Inferior parietal cortex (tissue), 1 donor: ENCODE measurements around the gene ESRRA.
A peak's percentile ranks its signal among the peaks of the same experiment; 100 is the strongest.
"Not testable (repeated sequence)": the region's sequence is repeated elsewhere in the genome, so short reads cannot be mapped to it uniquely, and the experiment has no call there.

Source experiments
- DNase-seq: peaks from one replicate; pipeline ENCODE4 v3.0.0-alpha.2; 2016; ENCODE audit errors: extremely low spot score

Gene ESRRA

GRCh38 chr11:64291752-64292459 lies 13.4 kb upstream of the ESRRA start:
- DNase-seq = no peak

GRCh38 chr11:64292460-64293254 lies 12.7 kb upstream of the ESRRA start:
- no peak for DNase-seq

- no peak for DNase-seq
Measured at GRCh38 chr11:64294774-64295173, 10.6 kb upstream of the ESRRA start.

GRCh38 chr11:64295760-64296159 lies 9.6 kb upstream of the ESRRA start:
- no peak for DNase-seq

GRCh38 chr11:64296236-64296635 lies 9.1 kb upstream of the ESRRA start:
- no peak for DNase-seq

- DNase-seq = no peak
Measured at GRCh38 chr11:64296830-64297698, 8.3 kb upstream of the ESRRA start.

GRCh38 chr11:64297699-64298358 lies 7.5 kb upstream of the ESRRA start:
- no peak for DNase-seq

GRCh38 chr11:64298966-64299846 lies 6.1 kb upstream of the ESRRA start:
- DNase-seq = no peak

GRCh38 chr11:64299847-64300648 lies 5.3 kb upstream of the ESRRA start, which contains the start of gene CATSPERZ:
Gene CATSPERZ, plus strand, starts transcription at chr11:64300358. Its CDS starts 53 bp downstream, at chr11:64300411.
- DNase-seq = no peak

- DNase-seq = no peak
Measured at GRCh38 chr11:64303109-64304031, 2.0 kb upstream of the ESRRA start.

- DNase-seq = no peak
Measured at GRCh38 chr11:64304032-64304315, 1.4 kb upstream of the ESRRA start.

- peak; percentile 90 for DNase-seq
Measured at GRCh38 chr11:64304316-64305072, 830 bp upstream of the ESRRA start.

- DNase-seq = peak; percentile 53
Measured at GRCh38 chr11:64305691-64306562, 603 bp downstream of the ESRRA start.

GRCh38 chr11:64306563-64306875 lies 1.2 kb downstream of the ESRRA start:
- DNase-seq = no peak

GRCh38 chr11:64306876-64307622 lies 1.7 kb downstream of the ESRRA start:
- no peak for DNase-seq

- not testable (repeated sequence) for DNase-seq
Measured at GRCh38 chr11:64307795-64308194, 2.5 kb downstream of the ESRRA start.

- no peak for DNase-seq
Measured at GRCh38 chr11:64312947-64313346, 7.6 kb downstream of the ESRRA start.
